B cell (primary cell): ENCODE data around the gene VTCN1.

Experiments
- EZH2 ChIP-seq: IDR thresholded peaks from 2 replicates; pipeline ENCODE4 v1.6.1; 2012; ENCODE audit warnings: borderline replicate concordance, low read depth, mild to moderate bottlenecking, moderate library complexity, low read length; ENCODE audit not compliant: insufficient read depth, poor library complexity, severe bottlenecking
- TF ChIP-seq, protein P1 (sequence below): fragments of 200-600 bp; IDR thresholded peaks from one replicate; pipeline ENCODE4 v1.8.0; 2022; ENCODE audit warnings: antibody characterized with exemption, mild to moderate bottlenecking

DNA sequence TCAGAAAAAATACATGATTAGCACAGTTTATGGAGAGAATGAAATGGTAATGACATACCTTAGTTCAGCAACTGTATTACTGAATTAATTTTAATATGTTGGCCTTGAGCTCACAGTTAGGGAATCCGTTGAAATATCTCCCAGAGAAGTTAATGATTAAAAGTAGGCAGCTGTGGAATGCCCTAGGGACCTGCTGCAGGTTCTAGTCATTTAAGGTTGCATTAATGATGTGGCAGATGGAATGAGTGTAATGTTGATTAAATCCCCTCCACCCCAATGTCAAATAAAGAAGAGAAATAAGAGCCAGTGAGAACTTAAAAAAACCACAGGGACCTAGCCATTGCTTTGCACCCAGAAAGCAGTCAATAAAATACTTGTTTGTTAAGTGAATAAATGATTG is 48.8 kb downstream of the VTCN1 start:
- TF ChIP-seq, protein P1, sequence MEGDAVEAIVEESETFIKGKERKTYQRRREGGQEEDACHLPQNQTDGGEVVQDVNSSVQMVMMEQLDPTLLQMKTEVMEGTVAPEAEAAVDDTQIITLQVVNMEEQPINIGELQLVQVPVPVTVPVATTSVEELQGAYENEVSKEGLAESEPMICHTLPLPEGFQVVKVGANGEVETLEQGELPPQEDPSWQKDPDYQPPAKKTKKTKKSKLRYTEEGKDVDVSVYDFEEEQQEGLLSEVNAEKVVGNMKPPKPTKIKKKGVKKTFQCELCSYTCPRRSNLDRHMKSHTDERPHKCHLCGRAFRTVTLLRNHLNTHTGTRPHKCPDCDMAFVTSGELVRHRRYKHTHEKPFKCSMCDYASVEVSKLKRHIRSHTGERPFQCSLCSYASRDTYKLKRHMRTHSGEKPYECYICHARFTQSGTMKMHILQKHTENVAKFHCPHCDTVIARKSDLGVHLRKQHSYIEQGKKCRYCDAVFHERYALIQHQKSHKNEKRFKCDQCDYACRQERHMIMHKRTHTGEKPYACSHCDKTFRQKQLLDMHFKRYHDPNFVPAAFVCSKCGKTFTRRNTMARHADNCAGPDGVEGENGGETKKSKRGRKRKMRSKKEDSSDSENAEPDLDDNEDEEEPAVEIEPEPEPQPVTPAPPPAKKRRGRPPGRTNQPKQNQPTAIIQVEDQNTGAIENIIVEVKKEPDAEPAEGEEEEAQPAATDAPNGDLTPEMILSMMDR, result no peak
- TF ChIP-seq EZH2, result no peak
